KMS-11 (cell line): ENCODE results near the gene METTL26.
A peak's percentile ranks its signal among the peaks of the same experiment; 100 is the strongest.

ENCODE experiments used
- H2AFZ ChIP-seq: fragments of 200-600 bp; sonication (generic); 2 replicates; pipeline ENCODE4 v1.6.1; 2016; ENCODE audit warnings: antibody characterized with exemption, mixed run types, low read depth
- H3K27ac ChIP-seq: fragments of 200-600 bp; sonication (generic); 2 replicates; pipeline ENCODE4 v1.6.1; 2016; ENCODE audit warnings: mild to moderate bottlenecking, mixed run types
- H3K27me3 ChIP-seq: fragments of 200-600 bp; sonication (generic); 2 replicates; pipeline ENCODE4 v1.6.1; 2017; ENCODE audit warnings: mild to moderate bottlenecking, low read depth, mixed run types, moderate library complexity; ENCODE audit not compliant: insufficient read depth
- H3K36me3 ChIP-seq: fragments of 200-600 bp; sonication (generic); 2 replicates; pipeline ENCODE4 v1.6.1; 2017; ENCODE audit warnings: mild to moderate bottlenecking, mixed run types; ENCODE audit not compliant: insufficient read depth
- H3K4me1 ChIP-seq: fragments of 200-600 bp; sonication (generic); 2 replicates; pipeline ENCODE4 v1.6.1; 2016; ENCODE audit warnings: mild to moderate bottlenecking, low read depth, mixed run types; ENCODE audit not compliant: poor library complexity, severe bottlenecking
- H3K4me2 ChIP-seq: fragments of 200-600 bp; sonication (generic); 2 replicates; pipeline ENCODE4 v1.7.0; 2016; ENCODE audit warnings: mild to moderate bottlenecking, mixed run types
- H3K4me3 ChIP-seq: fragments of 200-600 bp; sonication (generic); IDR thresholded peaks from 2 replicates; pipeline ENCODE4 v1.6.1; 2017; ENCODE audit warnings: low read depth, low read length, mixed read lengths; ENCODE audit not compliant: insufficient read depth
- H3K79me2 ChIP-seq: fragments of 200-600 bp; sonication (generic); 2 replicates; pipeline ENCODE4 v1.6.1; 2016; ENCODE audit warnings: low read depth, mixed run types; ENCODE audit not compliant: insufficient read depth
- H3K9ac ChIP-seq: fragments of 200-600 bp; sonication (generic); 2 replicates; pipeline ENCODE4 v1.6.1; 2016; ENCODE audit warnings: mild to moderate bottlenecking, mixed run types
- H4K20me1 ChIP-seq: fragments of 200-600 bp; sonication (generic); 2 replicates; pipeline ENCODE4 v1.6.1; 2016; ENCODE audit warnings: mild to moderate bottlenecking, mixed run types; ENCODE audit not compliant: insufficient read depth
- CTCF ChIP-seq: fragments of 200-600 bp; sonication (generic); conservative IDR thresholded peaks from 2 replicates; pipeline ENCODE4 v1.6.1; 2017; ENCODE audit warnings: low read depth, mild to moderate bottlenecking, antibody characterized with exemption, low read length, moderate library complexity, mixed read lengths

METTL26 gene

DNA sequence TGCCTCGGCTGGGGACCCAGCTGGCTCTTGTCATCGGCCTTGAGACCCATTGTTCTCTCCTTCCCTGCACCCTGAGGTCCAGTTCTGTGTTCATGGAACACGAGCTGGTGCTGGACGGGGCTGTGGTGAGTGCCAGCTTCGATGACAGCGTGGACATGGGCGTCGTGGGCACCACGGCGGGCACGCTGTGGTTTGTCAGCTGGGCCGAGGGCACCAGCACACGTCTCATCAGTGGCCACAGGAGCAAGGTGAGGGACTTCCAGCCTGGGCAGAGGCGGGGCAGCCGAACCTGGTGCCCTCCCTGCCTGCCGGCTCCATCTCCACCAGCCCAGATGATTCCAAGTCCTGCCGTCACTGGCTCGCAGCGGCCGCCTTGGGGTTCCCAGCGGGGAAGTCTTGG is 26.5 kb upstream of the METTL26 start:
- Histone ChIP-seq H3K4me1 (peaks cover 24% of the 10 kb centered on the region), H3K79me2 (no peaks in the 10 kb centered on the region), H3K4me3 (no peak overlapping the region), H3K4me2 (no peak overlapping the region), H2AFZ (no peak overlapping the region), H3K27ac (no peak overlapping the region), H3K27me3 (no peaks in the 10 kb centered on the region), H4K20me1 (no peaks in the 10 kb centered on the region), H3K36me3 (no peaks in the 10 kb centered on the region), H3K9ac (no peak overlapping the region)
- no peak for TF ChIP-seq CTCF

DNA sequence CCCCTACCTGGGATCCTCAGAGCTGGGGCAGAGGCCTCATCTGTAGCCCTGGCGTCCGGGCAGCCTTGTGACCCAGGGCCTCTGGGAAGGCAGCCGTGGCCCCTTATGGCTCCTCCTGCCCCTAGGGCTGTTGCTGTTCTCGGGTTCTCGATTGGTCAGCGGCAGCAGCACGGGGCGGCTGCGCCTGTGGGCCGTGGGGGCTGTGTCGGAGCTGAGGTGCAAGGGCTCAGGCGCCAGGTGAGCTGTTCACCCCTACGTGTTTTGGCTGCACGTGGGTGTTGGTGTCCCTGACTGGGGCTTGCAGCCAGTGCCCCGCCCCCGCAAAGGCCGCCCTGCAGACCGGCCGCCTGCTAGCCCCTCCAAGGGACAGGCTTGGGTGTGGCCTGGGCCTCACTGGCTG is 26.0 kb upstream of the METTL26 start:
- no peak for TF ChIP-seq CTCF
- Histone ChIP-seq H4K20me1 (no peaks in the 10 kb centered on the region), H3K4me1 (peaks cover 20% of the 10 kb centered on the region), H3K4me3 (no peak overlapping the region), H3K79me2 (no peaks in the 10 kb centered on the region), H3K36me3 (no peaks in the 10 kb centered on the region), H3K4me2 (no peak overlapping the region), H3K27me3 (no peaks in the 10 kb centered on the region), H3K27ac (no peak overlapping the region), H2AFZ (no peak overlapping the region), H3K9ac (no peak overlapping the region)

DNA sequence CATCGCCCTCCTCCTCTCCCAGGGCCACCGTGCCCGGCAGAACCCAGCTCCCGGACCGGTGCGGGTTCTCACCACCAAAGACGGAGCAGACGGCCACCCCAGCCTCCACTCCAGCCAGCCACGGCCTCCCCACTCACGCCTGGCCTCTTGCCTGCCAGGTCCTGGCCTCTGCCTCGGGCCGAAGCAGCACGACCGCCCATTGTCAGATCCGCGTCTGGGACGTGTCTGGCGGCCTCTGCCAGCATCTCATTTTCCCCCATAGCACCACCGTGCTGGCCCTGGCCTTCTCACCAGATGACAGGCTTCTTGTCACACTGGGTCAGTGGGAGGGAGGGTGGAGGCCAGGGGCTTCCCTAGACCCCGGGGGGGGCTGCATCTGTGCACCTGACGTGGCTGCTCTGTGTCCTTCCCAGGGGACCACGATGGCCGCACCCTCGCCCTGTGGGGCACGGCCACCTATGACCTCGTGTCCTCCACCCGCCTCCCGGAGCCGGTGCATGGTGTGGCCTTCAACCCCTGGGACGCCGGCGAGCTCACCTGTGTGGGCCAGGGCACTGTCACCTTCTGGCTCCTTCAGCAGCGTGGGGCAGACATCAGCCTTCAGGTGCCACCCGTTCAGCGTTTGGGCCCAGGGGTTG is 25.2 kb upstream of the METTL26 start:
- H3K27me3 ChIP-seq: no peaks in the 10 kb centered on the region
- no peaks in the 10 kb centered on the region for H3K79me2 ChIP-seq
- H3K4me2 ChIP-seq: peak overlapping the region; percentile 49
- H3K36me3 ChIP-seq: no peaks in the 10 kb centered on the region
- H4K20me1 ChIP-seq: no peaks in the 10 kb centered on the region
- peaks cover 20% of the 10 kb centered on the region for H3K4me1 ChIP-seq
- H3K27ac ChIP-seq: no peak overlapping the region
- TF ChIP-seq CTCF: peak; percentile 30; the same call in 1 of the 2 replicates
- H3K9ac ChIP-seq: no peak overlapping the region
- H3K4me3 ChIP-seq: no peak overlapping the region
- H2AFZ ChIP-seq: peak overlapping the region; percentile 27; the same call in 1 of the 2 replicates

DNA sequence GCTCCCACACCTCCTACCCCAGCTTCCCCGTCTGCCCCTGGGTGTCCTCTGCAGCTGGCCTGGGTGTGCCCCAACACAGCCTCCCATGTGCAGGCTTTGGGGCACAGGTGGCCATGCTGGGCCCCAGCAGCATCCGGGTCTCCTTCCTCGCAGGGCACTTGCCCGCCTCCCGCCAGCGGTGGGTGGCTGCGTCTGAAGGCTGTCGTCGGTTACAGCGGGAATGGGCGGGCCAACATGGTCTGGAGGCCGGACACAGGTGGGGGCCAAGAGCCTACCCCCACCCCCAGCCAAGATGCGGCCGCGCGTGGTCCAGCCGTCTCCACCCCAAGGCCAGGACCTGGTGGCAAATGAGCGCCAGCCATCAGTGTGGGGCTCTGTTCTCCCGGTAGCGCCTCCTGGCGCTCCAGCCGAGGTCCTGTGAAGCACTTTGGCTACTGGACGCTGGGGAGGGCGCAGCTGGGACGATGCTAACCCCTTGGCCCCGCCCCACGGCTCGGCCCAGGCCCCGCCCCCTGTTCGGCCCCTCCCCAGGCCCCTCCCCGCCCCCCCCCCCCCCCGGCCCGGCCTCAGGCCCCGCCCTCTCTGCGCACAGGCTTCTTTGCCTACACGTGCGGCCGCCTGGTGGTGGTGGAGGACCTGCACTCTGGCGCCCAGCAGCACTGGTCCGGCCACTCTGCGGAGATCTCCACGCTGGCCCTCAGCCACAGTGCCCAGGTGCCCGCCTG is 24.5 kb upstream of the METTL26 start:
- Histone ChIP-seq H4K20me1 (no peaks in the 10 kb centered on the region), H3K27me3 (no peaks in the 10 kb centered on the region), H3K79me2 (no peaks in the 10 kb centered on the region), H3K36me3 (no peaks in the 10 kb centered on the region), H3K4me3 (no peak overlapping the region), H3K4me1 (peaks cover 20% of the 10 kb centered on the region), H3K9ac (peak overlapping the region; percentile 43; the same call in 1 of the 2 replicates), H2AFZ (peak overlapping the region; percentile 49; the same call in 1 of the 2 replicates), H3K4me2 (peak overlapping the region; percentile 55), H3K27ac (peak overlapping the region; percentile 50)
- TF ChIP-seq CTCF: no peak; the same call in 1 of the 2 replicates
